Duodenal mucosa (tissue), 2 donors: ENCODE data around the gene IPCEF1.

ENCODE experiments used
- H3K27ac ChIP-seq: one replicate; pipeline ENCODE4 v1.7.0; 2013; ENCODE audit warnings: low read depth, low read length
- H3K27me3 ChIP-seq, 2 donors: one replicate each; pipeline ENCODE4 v1.7.0; 2013; ENCODE audit warnings: low read length in 2 of 2, control low read depth in 1 of 2; ENCODE audit not compliant: insufficient read depth in 2 of 2, control insufficient read depth in 1 of 2
- H3K36me3 ChIP-seq, 2 donors: one replicate each; pipeline ENCODE4 v1.7.0; 2013; ENCODE audit warnings: low read length in 2 of 2, control low read depth in 1 of 2; ENCODE audit not compliant: insufficient read depth in 2 of 2, control insufficient read depth in 1 of 2
- H3K4me1 ChIP-seq, 2 donors: one replicate each; pipeline ENCODE4 v1.7.0; 2013; ENCODE audit warnings: low read length in 2 of 2, control low read depth in 1 of 2; ENCODE audit not compliant: insufficient read depth in 2 of 2, control insufficient read depth in 1 of 2
- H3K4me3 ChIP-seq, 2 donors: one replicate each; pipeline ENCODE4 v1.7.0; 2013; ENCODE audit warnings: low read length in 2 of 2, low read depth in 1 of 2
- H3K9ac ChIP-seq, 2 donors: one replicate each; pipeline ENCODE4 v1.7.0; 2013; ENCODE audit warnings: low read length in 2 of 2, low read depth in 1 of 2
- H3K9me3 ChIP-seq, 2 donors: one replicate each; pipeline ENCODE4 v1.7.0; 2013; ENCODE audit warnings: low read length in 2 of 2, control low read depth in 1 of 2; ENCODE audit not compliant: control insufficient read depth in 1 of 2

Gene IPCEF1

DNA sequence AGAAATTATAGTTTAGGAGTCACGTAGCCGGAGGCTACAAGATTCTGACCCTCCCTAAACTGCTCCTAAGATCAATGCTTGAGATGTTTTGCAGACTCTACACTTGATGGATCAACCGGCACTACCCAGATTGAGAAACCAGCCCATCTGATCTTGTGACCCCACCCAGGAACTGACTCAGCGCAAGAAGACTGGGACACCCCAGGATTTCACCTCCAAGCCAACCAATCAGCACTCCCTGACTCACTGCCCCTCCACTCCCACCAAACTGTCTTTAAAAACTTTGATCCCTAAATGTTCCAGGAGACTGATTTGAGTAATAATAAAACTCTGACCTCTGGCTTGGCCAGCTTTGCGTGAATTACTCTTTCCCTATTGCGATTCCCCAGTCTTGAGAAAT is 217.8 kb downstream of the IPCEF1 start:
- no peak overlapping the region for H3K27ac ChIP-seq

DNA sequence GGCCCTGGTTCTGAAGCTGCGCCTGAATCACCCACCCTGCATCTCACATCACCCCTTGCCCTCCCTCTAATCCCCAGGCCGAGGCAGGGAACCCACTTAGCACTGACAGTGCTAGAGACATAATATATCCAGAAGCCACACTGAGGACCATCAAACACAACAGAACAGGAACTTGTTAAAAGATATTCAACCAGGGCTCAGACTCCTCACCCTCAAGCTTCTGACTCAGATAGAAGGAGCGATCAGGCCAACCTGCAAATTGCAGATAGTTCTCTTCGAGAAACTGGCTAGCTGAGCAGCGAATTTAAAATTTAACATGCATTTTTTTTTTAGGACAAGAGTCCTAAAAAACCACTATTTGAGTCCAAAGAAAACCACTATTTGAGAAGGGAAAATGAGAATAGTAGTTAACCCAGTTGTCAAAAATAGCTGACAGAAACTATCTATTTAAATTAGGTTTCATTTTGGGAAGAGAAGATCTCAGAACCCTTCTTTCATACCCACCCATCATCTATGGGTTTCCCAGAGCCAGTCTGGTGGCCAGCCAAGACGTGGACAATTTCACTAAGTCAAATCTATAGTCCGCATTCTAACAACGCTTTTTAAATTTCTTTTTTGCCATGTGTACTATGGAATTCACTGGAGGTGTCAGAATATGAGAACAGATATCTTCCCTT is 222.0 kb downstream of the IPCEF1 start:
- Histone ChIP-seq H3K27me3 (no peaks in the 10 kb centered on the region), H3K4me3 (no peak overlapping the region), H3K9ac (no peak overlapping the region), H3K27ac (no peak overlapping the region), H3K9me3 (no peaks in the 10 kb centered on the region), H3K4me1 (no peaks in the 10 kb centered on the region), H3K36me3 (no peaks in the 10 kb centered on the region)

More for the DNA sequence above, 217.8 kb downstream of the IPCEF1 start:
- Histone ChIP-seq H3K9me3 (no peaks in the 10 kb centered on the region), H3K36me3 (no peaks in the 10 kb centered on the region), H3K27me3 (no peaks in the 10 kb centered on the region), H3K4me3 (no peak overlapping the region), H3K4me1 (no peaks in the 10 kb centered on the region), H3K9ac (no peak overlapping the region)

DNA sequence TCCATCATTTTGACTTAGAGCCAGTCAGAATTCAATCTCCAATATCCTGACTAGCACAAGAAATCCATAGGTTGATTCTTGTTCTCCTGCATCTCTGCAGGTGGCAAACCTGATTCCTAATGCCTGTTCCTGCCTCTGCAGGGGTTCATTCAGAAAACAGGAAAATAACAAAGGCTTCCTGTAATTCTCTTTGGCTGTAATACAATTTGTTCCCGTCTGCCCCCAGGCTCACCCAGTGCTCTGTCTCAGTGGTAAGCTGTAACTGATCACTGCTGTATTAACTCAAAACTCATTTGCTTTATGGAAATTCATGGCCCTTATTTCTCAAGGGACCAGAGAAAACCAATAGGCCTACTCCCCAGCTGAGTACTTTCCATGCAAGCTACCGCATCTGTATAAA is 228.9 kb downstream of the IPCEF1 start:
- Histone ChIP-seq H3K9me3 (no peaks in the 10 kb centered on the region), H3K27me3 (no peaks in the 10 kb centered on the region), H3K9ac (no peak overlapping the region), H3K36me3 (no peaks in the 10 kb centered on the region), H3K4me3 (no peak overlapping the region), H3K27ac (no peak overlapping the region), H3K4me1 (no peaks in the 10 kb centered on the region)

DNA sequence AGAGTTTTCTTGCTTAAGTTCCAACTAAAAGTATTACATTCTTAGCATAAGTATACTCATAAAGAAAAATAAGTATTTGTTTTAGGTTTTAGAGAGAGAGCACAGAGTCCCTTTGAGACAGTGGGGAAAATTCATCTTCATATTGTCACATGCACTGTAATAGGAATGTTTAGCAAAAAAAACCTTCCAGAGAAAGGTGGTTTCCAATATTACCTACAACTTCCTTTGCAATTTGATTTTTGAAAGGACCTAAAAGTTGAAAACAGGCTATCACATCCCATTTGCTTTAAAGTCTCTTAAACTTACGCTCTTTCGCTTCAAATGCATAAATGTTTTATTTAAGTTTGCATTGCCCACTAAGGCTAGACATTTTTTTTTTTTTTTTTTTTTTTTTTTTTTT is 231.2 kb downstream of the IPCEF1 start:
- Histone ChIP-seq H3K27ac (no peak overlapping the region), H3K4me3 (no peak overlapping the region), H3K27me3 (no peaks in the 10 kb centered on the region)

DNA sequence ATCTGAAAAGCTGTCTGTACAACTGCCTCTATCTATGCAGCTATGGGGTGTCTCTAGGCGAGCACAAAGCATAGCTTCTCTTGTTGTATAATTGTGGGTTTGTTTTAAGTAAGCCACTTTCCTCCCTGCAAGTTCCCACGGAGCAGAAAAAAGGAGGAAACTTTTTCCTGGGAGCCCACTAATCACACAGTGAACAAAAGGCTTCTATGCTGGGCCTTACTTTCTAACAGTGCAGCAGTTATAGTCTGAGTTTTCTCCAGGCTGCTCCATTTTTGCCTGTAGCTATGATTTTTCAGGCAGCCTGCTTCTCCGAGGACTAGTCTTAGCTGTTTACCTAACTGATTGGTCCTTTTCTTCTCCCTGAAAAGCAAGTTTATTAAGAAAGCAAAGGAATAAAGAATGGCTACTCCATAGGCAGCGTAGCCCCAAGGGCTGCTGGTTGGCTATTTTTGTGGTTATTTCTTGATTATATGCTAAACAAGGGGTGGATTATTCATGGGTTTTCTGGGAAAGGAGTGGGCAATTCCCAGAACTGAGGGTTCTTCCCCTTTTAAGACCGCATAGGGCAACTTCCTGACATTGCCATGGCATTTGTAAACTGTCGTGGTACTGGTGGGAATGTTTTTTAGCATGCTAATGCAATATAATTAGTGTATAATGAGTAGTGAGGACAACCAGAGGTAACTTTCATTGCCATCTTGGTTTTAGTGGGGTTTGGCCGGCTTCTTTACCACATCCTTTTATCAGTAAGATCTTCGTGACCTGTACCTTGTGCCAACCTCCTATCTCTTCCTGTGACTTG is 233.2 kb downstream of the IPCEF1 start:
- Histone ChIP-seq H3K4me1 (no peaks in the 10 kb centered on the region), H3K4me3 (no peak overlapping the region), H3K27ac (no peak overlapping the region), H3K27me3 (no peaks in the 10 kb centered on the region), H3K9me3 (no peaks in the 10 kb centered on the region), H3K36me3 (no peaks in the 10 kb centered on the region), H3K9ac (no peak overlapping the region)

More for the DNA sequence above, 231.2 kb downstream of the IPCEF1 start:
- Histone ChIP-seq H3K36me3 (no peaks in the 10 kb centered on the region), H3K4me1 (no peaks in the 10 kb centered on the region), H3K9me3 (no peaks in the 10 kb centered on the region), H3K9ac (no peak overlapping the region)

DNA sequence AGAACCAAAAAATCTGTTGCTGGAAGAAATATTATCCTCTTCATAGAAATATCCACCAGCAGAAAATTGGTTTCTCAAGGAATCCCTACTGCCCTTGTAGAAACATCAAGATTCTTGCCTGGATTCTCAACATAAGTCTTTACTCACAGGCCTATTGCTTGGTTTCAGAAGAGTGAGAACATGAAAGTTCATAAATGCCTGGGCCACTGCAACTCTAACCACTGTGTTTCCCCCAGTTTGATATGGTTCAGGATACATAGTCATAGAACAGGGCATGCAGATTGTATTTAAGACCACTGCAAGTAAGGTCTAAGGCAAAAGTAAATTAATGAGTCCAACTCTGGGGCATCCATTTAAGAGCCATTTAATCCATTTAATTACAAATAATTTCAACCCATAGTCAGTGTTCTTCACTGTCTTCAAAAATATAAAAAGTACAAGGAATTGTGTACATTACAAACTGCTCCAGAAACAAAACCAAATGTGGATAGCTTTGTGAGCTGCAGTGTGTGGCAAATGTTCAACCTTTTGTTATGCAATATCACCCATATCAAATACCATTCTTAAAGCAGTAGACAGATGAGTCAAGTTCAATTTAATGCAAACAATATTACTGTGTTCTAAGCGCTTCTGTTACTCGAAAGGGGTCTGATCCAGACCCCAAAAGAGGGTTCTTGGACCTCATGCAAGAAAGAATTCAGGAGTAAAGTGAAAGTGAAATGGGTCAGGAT is 234.2 kb downstream of the IPCEF1 start:
- Histone ChIP-seq H3K27me3 (no peaks in the 10 kb centered on the region), H3K27ac (no peak overlapping the region), H3K4me1 (no peaks in the 10 kb centered on the region), H3K36me3 (no peaks in the 10 kb centered on the region), H3K9ac (no peak overlapping the region), H3K9me3 (no peaks in the 10 kb centered on the region), H3K4me3 (no peak overlapping the region)

DNA sequence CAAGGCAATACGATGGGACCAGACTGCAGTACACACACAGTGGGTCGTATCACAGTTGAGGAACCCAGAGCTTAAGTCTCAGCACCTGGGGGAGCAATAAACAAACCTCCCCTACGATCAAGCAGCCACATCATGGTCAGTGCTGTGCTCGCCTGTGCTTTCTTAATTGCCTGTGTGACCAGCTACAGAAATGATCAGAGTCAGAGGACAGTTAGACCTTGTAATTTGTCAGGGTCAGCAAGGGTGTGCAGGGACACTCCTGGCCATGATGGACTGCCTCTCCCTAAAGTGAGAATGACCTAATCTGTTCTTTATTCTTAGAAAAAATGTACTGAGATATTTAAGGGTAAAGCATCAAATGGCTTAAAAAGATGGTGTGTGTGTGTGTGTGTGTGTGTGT is 239.1 kb downstream of the IPCEF1 start:
- Histone ChIP-seq H3K9me3 (no peaks in the 10 kb centered on the region), H3K27me3 (no peaks in the 10 kb centered on the region), H3K27ac (no peak overlapping the region), H3K4me1 (no peaks in the 10 kb centered on the region), H3K4me3 (no peak overlapping the region), H3K9ac (no peak overlapping the region), H3K36me3 (no peaks in the 10 kb centered on the region)

DNA sequence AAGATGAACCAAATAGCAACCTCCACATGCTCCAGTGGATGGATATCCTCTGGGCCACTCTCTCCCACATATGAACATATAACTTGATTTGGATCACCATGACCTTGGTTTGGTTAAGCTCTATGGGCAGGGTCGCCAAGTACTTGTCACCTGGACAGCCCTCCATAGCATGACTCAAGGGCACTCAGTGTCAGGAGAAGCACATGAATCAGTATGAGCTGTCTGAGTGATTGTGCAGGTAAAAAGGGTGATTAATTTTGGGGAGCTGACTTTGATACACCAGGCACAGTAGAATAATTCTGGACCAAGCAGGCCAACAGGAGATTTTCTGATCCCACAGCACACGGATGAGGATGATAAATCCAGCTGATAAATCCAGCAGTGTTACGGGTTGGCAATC is 243.2 kb downstream of the IPCEF1 start:
- Histone ChIP-seq H3K27me3 (no peaks in the 10 kb centered on the region), H3K4me3 (no peak overlapping the region)

DNA sequence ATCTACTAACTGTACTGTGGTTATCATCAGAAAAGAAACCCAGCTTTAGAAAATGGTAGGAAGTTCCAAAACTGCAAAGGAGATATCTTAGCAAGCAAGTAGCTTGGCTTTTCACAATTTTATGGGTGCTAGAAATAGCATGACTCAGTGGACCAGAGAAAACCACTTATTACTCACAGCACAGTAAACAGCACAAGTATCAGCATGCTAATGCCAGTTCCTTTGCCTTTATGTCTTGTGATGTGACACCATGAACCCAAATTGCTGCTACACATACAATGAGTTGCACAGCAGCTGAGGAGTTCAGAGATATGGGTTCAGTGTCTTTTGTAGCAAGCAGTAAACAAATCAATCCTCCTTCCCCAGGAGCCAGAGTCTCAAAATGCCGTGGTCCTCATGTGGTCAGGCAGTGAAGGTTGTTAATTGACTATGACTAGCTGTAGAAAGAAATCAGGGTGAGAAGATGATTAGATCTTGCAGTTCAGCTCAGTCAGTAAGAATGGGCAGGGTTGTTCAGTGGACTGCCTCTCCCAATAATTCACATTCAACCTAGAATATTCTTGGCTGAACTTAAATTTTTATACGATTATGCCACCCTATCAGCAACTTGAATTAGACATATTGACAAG is 244.3 kb downstream of the IPCEF1 start:
- Histone ChIP-seq H3K9ac (no peak overlapping the region), H3K27me3 (no peaks in the 10 kb centered on the region), H3K4me3 (no peak overlapping the region), H3K27ac (no peak overlapping the region), H3K36me3 (no peaks in the 10 kb centered on the region), H3K9me3 (no peaks in the 10 kb centered on the region), H3K4me1 (no peaks in the 10 kb centered on the region)

More for the DNA sequence above, 243.2 kb downstream of the IPCEF1 start:
- Histone ChIP-seq H3K9ac (no peak overlapping the region), H3K36me3 (no peaks in the 10 kb centered on the region), H3K4me1 (no peaks in the 10 kb centered on the region), H3K9me3 (no peaks in the 10 kb centered on the region), H3K27ac (no peak overlapping the region)

DNA sequence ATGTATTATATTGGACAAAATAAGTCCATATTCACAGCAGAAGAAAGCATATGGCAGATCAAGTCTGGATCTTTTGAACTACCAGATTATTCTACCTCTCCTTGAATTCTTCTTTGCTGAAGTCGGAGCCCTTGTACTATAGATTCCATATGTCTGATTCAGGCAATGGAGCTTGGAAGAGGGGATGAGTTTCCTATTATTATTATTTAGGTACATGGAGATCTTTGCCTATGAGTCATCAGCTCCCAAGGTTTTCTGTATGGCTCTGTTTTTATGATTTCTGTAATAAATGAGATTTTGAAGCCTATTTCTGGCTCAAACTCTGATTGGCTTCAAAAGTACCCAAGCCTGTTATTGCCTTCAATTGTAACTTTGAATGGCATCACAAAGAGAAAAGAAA is 245.6 kb downstream of the IPCEF1 start:
- Histone ChIP-seq H3K36me3 (no peaks in the 10 kb centered on the region), H3K27ac (no peak overlapping the region), H3K4me1 (no peaks in the 10 kb centered on the region), H3K9ac (no peak overlapping the region), H3K27me3 (no peaks in the 10 kb centered on the region), H3K9me3 (no peaks in the 10 kb centered on the region), H3K4me3 (no peak overlapping the region)
